CD4-positive, alpha-beta T cell treated with Interleukin-1 beta for 1 hour (primary cell): Measurements from ENCODE around the gene OMG.
"Not testable (repeated sequence)": the region's sequence is repeated elsewhere in the genome, so short reads cannot be mapped to it uniquely, and the experiment has no call there.

ENCODE experiments used
- DNase-seq, 2 donors: peaks; one replicate each; pipeline ENCODE4 v3.0.0-alpha.2; 2020 to 2022

The OMG gene

GRCh38 chr17:31297090-31297489 lies at the start of gene OMG:
Gene OMG, minus strand, starts transcription at chr17:31297239. Its CDS starts 908 bp downstream, at chr17:31296331.
- DNase-seq = no peak

- not testable (repeated sequence) for DNase-seq
Measured at GRCh38 chr17:31345191-31345747, 48.2 kb upstream of the OMG start.

GRCh38 chr17:31339906-31340661 lies 43.0 kb upstream of the OMG start:
- DNase-seq = no peak

- no peak for DNase-seq
Measured at GRCh38 chr17:31329221-31329620, 32.2 kb upstream of the OMG start.

- DNase-seq = no peak
Measured at GRCh38 chr17:31328160-31328535, 31.1 kb upstream of the OMG start.

- DNase-seq = no peak
Measured at GRCh38 chr17:31327534-31328159, 30.6 kb upstream of the OMG start.

GRCh38 chr17:31323551-31323950 lies 26.5 kb upstream of the OMG start:
- DNase-seq = no peak

GRCh38 chr17:31321966-31322365 lies 24.9 kb upstream of the OMG start:
- DNase-seq = peak; percentile 48 to 58

GRCh38 chr17:31321481-31321880 lies 24.4 kb upstream of the OMG start, which contains the start of gene EVI2A:
Gene EVI2A, minus strand, starts transcription at chr17:31321622. Its CDS starts 2,609 bp downstream, at chr17:31319013.
- peak; percentile 88 to 89 for DNase-seq

- no peak for DNase-seq
Measured at GRCh38 chr17:31320791-31321190, 23.8 kb upstream of the OMG start.

- peak in 1 of 2 donors; percentile 13 for DNase-seq
Measured at GRCh38 chr17:31320241-31320640, 23.2 kb upstream of the OMG start.

- DNase-seq = peak in 1 of 2 donors; percentile 61
Measured at GRCh38 chr17:31318851-31319661, 22.0 kb upstream of the OMG start.

GRCh38 chr17:31318298-31318801 lies 21.3 kb upstream of the OMG start:
- peak; percentile 70 to 75 for DNase-seq

- DNase-seq = no peak
Measured at GRCh38 chr17:31314782-31315100, 17.7 kb upstream of the OMG start.

- peak; percentile 15 to 61 for DNase-seq
Measured at GRCh38 chr17:31313982-31314781, 17.1 kb upstream of the OMG start, which contains the start of gene EVI2B. Gene EVI2B, minus strand, starts transcription at chr17:31314054. Its CDS starts 8,445 bp downstream, at chr17:31305609.

- peak; percentile 54 to 59 for DNase-seq
Measured at GRCh38 chr17:31312223-31312622, 15.2 kb upstream of the OMG start.

- no peak for DNase-seq
Measured at GRCh38 chr17:31311526-31311925, 14.5 kb upstream of the OMG start.

- peak in 1 of 2 donors; percentile 33 for DNase-seq
Measured at GRCh38 chr17:31310886-31311285, 13.8 kb upstream of the OMG start.

GRCh38 chr17:31310260-31310659 lies 13.2 kb upstream of the OMG start:
- peak; percentile 80 for DNase-seq

- DNase-seq = peak in 1 of 2 donors; percentile 57
Measured at GRCh38 chr17:31309556-31309955, 12.5 kb upstream of the OMG start.

- no peak for DNase-seq
Measured at GRCh38 chr17:31308372-31309334, 11.6 kb upstream of the OMG start.
